ENCODE measurements around the gene BGN.

Gene BGN

GRCh38 chrX:153494541-153495361 is at the start of gene BGN:
BGN (plus strand) TSS chrX:153494980; CDS start chrX:153504632, 9,652 bp downstream.
- DNase-seq = peak; percentile 34
- no peak within 1 kb of the TSS for H3K4me3 Mint-ChIP-seq
- no peaks in the 10 kb centered on the region for H3K9me3 Mint-ChIP-seq
- H3K27ac Mint-ChIP-seq = no peak within 1 kb of the TSS
- peaks cover 24% of the 10 kb centered on the region for H3K27me3 Mint-ChIP-seq
- H3K36me3 Mint-ChIP-seq (ENCODE audit: low read depth) = no peaks in the 10 kb centered on the region
- H3K4me1 Mint-ChIP-seq (ENCODE audit: low read depth) = no peaks in the 10 kb centered on the region

- Mint-ChIP-seq H3K4me3 (no peak overlapping the region), H3K9me3 (no peaks in the 10 kb centered on the region), H3K27ac (no peak overlapping the region), H3K36me3 (ENCODE audit: low read depth) (peaks cover 22% of the 10 kb centered on the region), H3K27me3 (no peaks in the 10 kb centered on the region), H3K4me1 (ENCODE audit: low read depth) (no peaks in the 10 kb centered on the region)
- no peak for DNase-seq
Observed at GRCh38 chrX:153445106-153445855, 49.5 kb upstream of the BGN start.

- Mint-ChIP-seq H3K27ac (peak within 1 kb of the TSS; percentile 8), H3K4me3 (no peak within 1 kb of the TSS)
Observed at GRCh38 chrX:153445856-153446635, 48.7 kb upstream of the BGN start, which contains the start of gene TREX2. TREX2 (minus strand) TSS chrX:153446056; CDS start chrX:153445430, 626 bp downstream.

GRCh38 chrX:153446636-153446936 is 48.2 kb upstream of the BGN start:
- H3K27me3 Mint-ChIP-seq = no peaks in the 10 kb centered on the region
- peaks cover 35% of the 10 kb centered on the region for H3K36me3 Mint-ChIP-seq (ENCODE audit: low read depth)
- H3K9me3 Mint-ChIP-seq = no peaks in the 10 kb centered on the region
- no peak for DNase-seq
- no peak overlapping the region for H3K4me3 Mint-ChIP-seq
- H3K27ac Mint-ChIP-seq = no peak overlapping the region
- no peaks in the 10 kb centered on the region for H3K4me1 Mint-ChIP-seq (ENCODE audit: low read depth)

More at GRCh38 chrX:153445856-153446635, 48.7 kb upstream of the BGN start, which contains the start of gene TREX2:
- Mint-ChIP-seq H3K9me3 (no peaks in the 10 kb centered on the region), H3K27me3 (no peaks in the 10 kb centered on the region), H3K36me3 (ENCODE audit: low read depth) (peaks cover 29% of the 10 kb centered on the region), H3K4me1 (ENCODE audit: low read depth) (no peaks in the 10 kb centered on the region)
- no peak for DNase-seq

- H3K36me3 Mint-ChIP-seq (ENCODE audit: low read depth) = peaks cover 38% of the 10 kb centered on the region
Observed at GRCh38 chrX:153446950-153447580, 47.7 kb upstream of the BGN start.

GRCh38 chrX:153447581-153447960 is 47.2 kb upstream of the BGN start:
- H3K27me3 Mint-ChIP-seq = no peaks in the 10 kb centered on the region
- H3K27ac Mint-ChIP-seq = no peak overlapping the region
- H3K36me3 Mint-ChIP-seq (ENCODE audit: low read depth) = peaks cover 40% of the 10 kb centered on the region
- no peaks in the 10 kb centered on the region for H3K4me1 Mint-ChIP-seq (ENCODE audit: low read depth)
- no peak for DNase-seq
- no peak overlapping the region for H3K4me3 Mint-ChIP-seq
- H3K9me3 Mint-ChIP-seq = no peaks in the 10 kb centered on the region

More at GRCh38 chrX:153446950-153447580, 47.7 kb upstream of the BGN start:
- DNase-seq = no peak
- H3K4me3 Mint-ChIP-seq = no peak overlapping the region
- no peaks in the 10 kb centered on the region for H3K9me3 Mint-ChIP-seq
- H3K4me1 Mint-ChIP-seq (ENCODE audit: low read depth) = no peaks in the 10 kb centered on the region
- H3K27me3 Mint-ChIP-seq = no peaks in the 10 kb centered on the region
- no peak overlapping the region for H3K27ac Mint-ChIP-seq

GRCh38 chrX:153448556-153449367 is 46.0 kb upstream of the BGN start:
- H3K9me3 Mint-ChIP-seq = no peaks in the 10 kb centered on the region
- no peaks in the 10 kb centered on the region for H3K4me1 Mint-ChIP-seq (ENCODE audit: low read depth)
- DNase-seq = no peak
- H3K27ac Mint-ChIP-seq = no peak overlapping the region
- peaks cover 49% of the 10 kb centered on the region for H3K36me3 Mint-ChIP-seq (ENCODE audit: low read depth)
- peaks cover 3% of the 10 kb centered on the region for H3K27me3 Mint-ChIP-seq
- H3K4me3 Mint-ChIP-seq = no peak overlapping the region

GRCh38 chrX:153449368-153450113 is 45.2 kb upstream of the BGN start:
- H3K4me3 Mint-ChIP-seq = no peak overlapping the region
- no peak for DNase-seq
- no peaks in the 10 kb centered on the region for H3K4me1 Mint-ChIP-seq (ENCODE audit: low read depth)
- peaks cover 51% of the 10 kb centered on the region for H3K36me3 Mint-ChIP-seq (ENCODE audit: low read depth)
- no peak overlapping the region for H3K27ac Mint-ChIP-seq
- peaks cover 3% of the 10 kb centered on the region for H3K27me3 Mint-ChIP-seq
- H3K9me3 Mint-ChIP-seq = no peaks in the 10 kb centered on the region

- H3K27me3 Mint-ChIP-seq = peaks cover 3% of the 10 kb centered on the region
- DNase-seq = no peak
- no peak overlapping the region for H3K27ac Mint-ChIP-seq
- H3K36me3 Mint-ChIP-seq (ENCODE audit: low read depth) = peaks cover 55% of the 10 kb centered on the region
- H3K4me3 Mint-ChIP-seq = no peak overlapping the region
- H3K4me1 Mint-ChIP-seq (ENCODE audit: low read depth) = no peaks in the 10 kb centered on the region
- H3K9me3 Mint-ChIP-seq = no peaks in the 10 kb centered on the region
Observed at GRCh38 chrX:153450114-153450948, 44.4 kb upstream of the BGN start.

- H3K36me3 Mint-ChIP-seq (ENCODE audit: low read depth) = peaks cover 59% of the 10 kb centered on the region
- no peak overlapping the region for H3K4me3 Mint-ChIP-seq
- peaks cover 3% of the 10 kb centered on the region for H3K27me3 Mint-ChIP-seq
- H3K27ac Mint-ChIP-seq = no peak overlapping the region
- no peak for DNase-seq
- no peaks in the 10 kb centered on the region for H3K9me3 Mint-ChIP-seq
- no peaks in the 10 kb centered on the region for H3K4me1 Mint-ChIP-seq (ENCODE audit: low read depth)
Observed at GRCh38 chrX:153450949-153451277, 43.9 kb upstream of the BGN start.

GRCh38 chrX:153454901-153455550 is 39.8 kb upstream of the BGN start:
- peaks cover 69% of the 10 kb centered on the region for H3K36me3 Mint-ChIP-seq (ENCODE audit: low read depth)
- DNase-seq = no peak
- H3K4me3 Mint-ChIP-seq = no peak overlapping the region
- no peak overlapping the region for H3K27ac Mint-ChIP-seq
- no peaks in the 10 kb centered on the region for H3K9me3 Mint-ChIP-seq
- H3K4me1 Mint-ChIP-seq (ENCODE audit: low read depth) = no peaks in the 10 kb centered on the region
- H3K27me3 Mint-ChIP-seq = peaks cover 9% of the 10 kb centered on the region

- DNase-seq = no peak
- peaks cover 11% of the 10 kb centered on the region for H3K27me3 Mint-ChIP-seq
- no peak overlapping the region for H3K4me3 Mint-ChIP-seq
- no peaks in the 10 kb centered on the region for H3K4me1 Mint-ChIP-seq (ENCODE audit: low read depth)
- H3K27ac Mint-ChIP-seq = no peak overlapping the region
- H3K9me3 Mint-ChIP-seq = no peaks in the 10 kb centered on the region
- H3K36me3 Mint-ChIP-seq (ENCODE audit: low read depth) = peaks cover 70% of the 10 kb centered on the region
Observed at GRCh38 chrX:153455571-153455970, 39.2 kb upstream of the BGN start.

Measured in activated T-cell treated with anti-CD3 and anti-CD28 coated beads, Interleukin-2, amount 50 U/mL, for 24 hours (primary cell).